B cell (primary cell): ENCODE results near the gene PCDH19. TPM values are rescaled to one million over a fixed set of nuclear protein-coding genes. Genes with fewer than 3 reads are reported as not detected.
"Not testable (repeated sequence)": the region's sequence is repeated elsewhere in the genome, so short reads cannot be mapped to it uniquely, and the experiment has no call there.

Source experiments
- ATAC-seq: fragments of 200-7000 bp; cut with Tn5 transposase; one replicate; pipeline ENCODE4 v1.10.0; 2021; ENCODE audit warnings: low read depth, mild to moderate bottlenecking, moderate number of reproducible peaks, moderate library complexity
- CTCF ChIA-PET: fragments of 350-600 bp; sonication (Branson Sonifier 250); formaldehyde crosslinking; loops from one replicate; lab custom pipeline; 2021; ENCODE audit warnings: antibody characterized with exemption, inconsistent platforms; lab: Charles Lee
- POLR2A ChIA-PET: fragments of 350-600 bp; sonication (Branson Sonifier 250); formaldehyde crosslinking; loops from one replicate; lab custom pipeline; 2021; ENCODE audit warnings: antibody characterized with exemption; lab: Charles Lee
- DNase-seq: peaks from one replicate; pipeline ENCODE4 v3.0.0; 2013
- H2AFZ ChIP-seq: 2 replicates; pipeline ENCODE4 v1.6.1; 2012; ENCODE audit warnings: mild to moderate bottlenecking, low read depth, low read length; ENCODE audit not compliant: insufficient read depth, poor library complexity, severe bottlenecking
- H3K27ac ChIP-seq, 2 donors: 1 replicate in 1 of 2; 2 replicates in 1 of 2; pipeline ENCODE4 v1.5.1; 2012 to 2013; ENCODE audit warnings: low read length in 2 of 2, mild to moderate bottlenecking in 2 of 2, moderate library complexity in 1 of 2
- H3K27me3 ChIP-seq, 4 experiments: fragments of 200-600 bp in 1 of 4; sonication (generic) in 1 of 4; replicated peaks in 1 of 4; 1 replicate in 2 of 4; 2 replicates in 2 of 4; pipeline versions ENCODE4 v1.6.1 to v1.7.0; 2013 to 2016; ENCODE audit warnings: low read length in 3 of 4, mild to moderate bottlenecking in 2 of 4, mixed read lengths in 1 of 4, moderate library complexity in 1 of 4; ENCODE audit not compliant: insufficient read depth in 4 of 4, control insufficient read depth in 3 of 4; ENCODE audit errors: control extremely low read depth in 1 of 4
- H3K36me3 ChIP-seq, 2 experiments: replicated peaks in 1 of 2; 1 replicate in 1 of 2; 2 replicates in 1 of 2; pipeline versions ENCODE4 v1.6.1 to v1.7.1; 2013; ENCODE audit warnings: low read length in 1 of 2; ENCODE audit not compliant: insufficient read depth in 2 of 2, control insufficient read depth in 1 of 2; ENCODE audit errors: control extremely low read depth in 1 of 2, extremely low read depth in 1 of 2
- H3K4me1 ChIP-seq, 2 donors: fragments of 200-600 bp in 1 of 2; sonication (generic) in 1 of 2; 1 replicate in 1 of 2; 2 replicates in 1 of 2; pipeline versions ENCODE4 v1.5.1 to v1.6.1; 2013 to 2017; ENCODE audit warnings: low read length in 2 of 2; ENCODE audit not compliant: control insufficient read depth in 2 of 2, insufficient read depth in 2 of 2
- H3K4me2 ChIP-seq: replicated peaks from 2 replicates; pipeline ENCODE3; 2012; ENCODE audit warnings: mild to moderate bottlenecking, low read depth, low read length; ENCODE audit not compliant: poor library complexity, severe bottlenecking
- H3K4me3 ChIP-seq, 5 experiments: fragments of 200-600 bp in 1 of 5; sonication (generic) in 1 of 5; 1 replicate in 3 of 5; 2 replicates in 2 of 5; pipeline versions ENCODE4 v1.5.1 to v1.7.0; 2011 to 2016; ENCODE audit warnings: low read length in 4 of 5, mild to moderate bottlenecking in 4 of 5, low read depth in 2 of 5, control low read depth in 1 of 5, moderate library complexity in 1 of 5; ENCODE audit not compliant: insufficient read depth in 1 of 5; ENCODE audit errors: control extremely low read depth in 1 of 5, extremely low read depth in 1 of 5
- H3K79me2 ChIP-seq: fragments of 200-600 bp; sonication (generic); one replicate; pipeline ENCODE4 v1.6.0; 2016; ENCODE audit warnings: low read length; ENCODE audit not compliant: control insufficient read depth, insufficient read depth
- H3K9ac ChIP-seq: fragments of 200-600 bp; sonication (generic); 2 replicates; pipeline ENCODE4 v1.6.1; 2017; ENCODE audit warnings: mild to moderate bottlenecking, low read length, moderate library complexity
- H3K9me3 ChIP-seq, 3 donors: one replicate each; pipeline versions ENCODE4 v1.6.1 to v1.7.1; 2013; ENCODE audit warnings: low read length in 2 of 3; ENCODE audit not compliant: control insufficient read depth in 2 of 3, insufficient read depth in 1 of 3; ENCODE audit errors: control extremely low read depth in 1 of 3
- H4K20me1 ChIP-seq: 2 replicates; pipeline ENCODE4 v1.6.0; 2012; ENCODE audit warnings: mild to moderate bottlenecking, low read length; ENCODE audit not compliant: insufficient read depth, control insufficient read depth, poor library complexity, severe bottlenecking
- H3K27ac Mint-ChIP-seq: one replicate; pipeline ENCODE4 v1.8.0; 2021; ENCODE audit warnings: mixed read lengths
- H3K27me3 Mint-ChIP-seq: one replicate; pipeline ENCODE4 v1.8.0; 2021; ENCODE audit warnings: mixed read lengths
- H3K4me1 Mint-ChIP-seq: one replicate; pipeline ENCODE4 v1.8.0; 2021; ENCODE audit warnings: mixed read lengths
- H3K4me3 Mint-ChIP-seq: one replicate; pipeline ENCODE4 v1.8.0; 2021; ENCODE audit warnings: mixed read lengths
- H3K9me3 Mint-ChIP-seq: one replicate; pipeline ENCODE4 v1.8.0; 2022; ENCODE audit warnings: mixed read lengths; ENCODE audit not compliant: insufficient read depth
- CTCF ChIP-seq: fragments of 200-600 bp; IDR thresholded peaks from one replicate; pipeline ENCODE4 v1.8.0; 2022; ENCODE audit warnings: antibody characterized with exemption, mild to moderate bottlenecking
- EZH2 ChIP-seq: IDR thresholded peaks from 2 replicates; pipeline ENCODE4 v1.6.1; 2012; ENCODE audit warnings: borderline replicate concordance, low read depth, mild to moderate bottlenecking, moderate library complexity, low read length; ENCODE audit not compliant: insufficient read depth, poor library complexity, severe bottlenecking
- WGBS: methylation state at CpG from one replicate; pipeline ENCODE4 v1.1.5; 2013; ENCODE audit warnings: missing lambda C conversion rate; ENCODE audit not compliant: insufficient coverage; 5-methylcytosine and 5-hydroxymethylcytosine counted together
- intact Hi-C: fragments of 100-400 bp; cut with micrococcal nuclease; formaldehyde crosslinking; loops from one replicate; pipeline ENCODE4 v1.10.0; 2022
- polyA plus RNA-seq: library from polyadenylated mRNA; depleted of rRNA; stranded (reverse); fragments of >200 nt; gene quantifications from 2 replicates; pipeline ENCODE4 v1.2.3, GENCODE V29; 2012
- total RNA-seq, 2 donors: library from RNA; stranded (reverse); fragments of 120-200 nt in 1 of 2; gene quantifications; 1 replicate in 1 of 2; 2 replicates in 1 of 2; pipeline versions ENCODE4 v1.2.3 to v1.2.4, GENCODE V29; 2013 to 2022

Gene PCDH19
- total and polyA plus RNA-seq, 2 donors (not counting 1 experiment from before 2014, with no cell fraction given): not detected

- ChIA-PET CTCF (interaction anchor here (1.0 kb wide), 1 partner anchor 33 kb away, joined by 3 read pairs; no protein-coding TSS in a partner anchor), POLR2A (no interaction called here)
- Histone ChIP-seq H3K27me3 (no peaks in the 10 kb centered on the region), H3K9ac (no peak overlapping the region), H3K27ac (no peak overlapping the region), H3K36me3 (no peaks in the 10 kb centered on the region), H3K79me2 (no peaks in the 10 kb centered on the region), H2AFZ (no peak overlapping the region), H4K20me1 (no peaks in the 10 kb centered on the region), H3K4me2 (no peak overlapping the region), H3K9me3 (no peaks in the 10 kb centered on the region), H3K4me1 (no peaks in the 10 kb centered on the region), H3K4me3 (no peak overlapping the region)
- Mint-ChIP-seq H3K27ac (no peak overlapping the region), H3K27me3 (peaks cover 6% of the 10 kb centered on the region), H3K4me1 (no peaks in the 10 kb centered on the region), H3K9me3 (no peaks in the 10 kb centered on the region), H3K4me3 (no peak overlapping the region)
- ATAC-seq (no peak), DNase-seq (no peak)
- intact Hi-C loops: no loop called here
- TF ChIP-seq CTCF: no peak
- no peak for TF ChIP-seq EZH2
Observed at GRCh38 chrX:100445593-100445992, 35.5 kb upstream of the PCDH19 start.

- H3K36me3 ChIP-seq, H3K4me1 Mint-ChIP-seq, H3K79me2 ChIP-seq, H3K4me1 ChIP-seq, intact Hi-C loops, H3K9me3 Mint-ChIP-seq, H3K27me3 ChIP-seq, H4K20me1 ChIP-seq, POLR2A ChIA-PET, H3K27ac Mint-ChIP-seq, H3K27me3 Mint-ChIP-seq, H2AFZ ChIP-seq, H3K9ac ChIP-seq, CTCF ChIA-PET, DNase-seq, H3K4me3 Mint-ChIP-seq, H3K4me2 ChIP-seq, H3K27ac ChIP-seq, H3K9me3 ChIP-seq, ATAC-seq, H3K4me3 ChIP-seq: not testable (repeated sequence)
- WGBS: no CpG with 5 or more reads among the region's 7 CpGs
Observed at GRCh38 chrX:100441321-100441720, 31.2 kb upstream of the PCDH19 start.
